OCI-LY3 (cell line): Measurements from ENCODE around the gene MYL5.

Experiments
- EZH2phosphoT487 ChIP-seq: fragments of 200-600 bp; shearing (Covaris generic); IDR thresholded peaks from 2 replicates; pipeline ENCODE4 v1.6.1; 2018; ENCODE audit warnings: antibody characterized with exemption, mixed run types, low read depth
- TF ChIP-seq, protein P1 (sequence below): fragments of 200-600, 300-600 bp; sonication (generic); IDR thresholded peaks from 2 replicates; pipeline ENCODE4 v1.5.1; 2014; ENCODE audit warnings: antibody characterized with exemption, low read length, low read depth

DNA sequence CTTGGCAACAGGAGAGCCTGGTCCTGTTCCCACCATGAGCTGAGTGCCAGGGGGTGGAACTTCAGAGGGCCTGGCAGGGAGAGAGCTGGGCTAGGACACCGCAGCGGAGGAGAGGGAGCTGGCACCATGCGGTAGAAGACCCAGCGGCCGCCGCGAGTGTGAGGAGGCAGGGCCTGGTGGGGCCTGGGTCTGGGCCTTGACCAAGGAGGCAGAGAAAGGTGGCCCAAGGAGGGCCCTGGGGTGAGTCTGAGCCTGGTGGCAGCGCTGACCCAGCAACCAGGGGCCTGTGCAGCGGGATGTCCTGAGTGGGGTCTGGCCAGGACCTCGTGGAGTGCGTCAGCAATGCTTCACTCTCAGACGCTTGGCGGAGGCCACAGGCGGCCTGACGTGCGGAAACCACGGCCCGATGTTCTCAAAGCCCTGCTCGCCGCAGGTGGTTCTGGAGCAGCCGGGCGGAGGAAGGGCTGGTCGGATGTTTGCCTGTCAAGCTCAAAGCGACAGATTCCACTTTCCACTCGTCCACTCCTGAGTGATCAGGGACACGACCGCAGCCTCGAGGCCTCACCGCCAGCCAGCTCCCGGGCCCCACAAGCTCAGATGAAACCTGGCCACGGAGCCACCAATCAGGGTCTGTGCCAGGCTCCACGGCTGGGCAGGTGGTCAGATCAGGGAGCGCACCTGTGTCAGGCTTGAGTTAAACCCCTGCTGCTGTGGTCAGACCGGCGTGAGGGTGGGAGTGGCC lies 21.1 kb upstream of the MYL5 start:
- TF ChIP-seq, protein P1, sequence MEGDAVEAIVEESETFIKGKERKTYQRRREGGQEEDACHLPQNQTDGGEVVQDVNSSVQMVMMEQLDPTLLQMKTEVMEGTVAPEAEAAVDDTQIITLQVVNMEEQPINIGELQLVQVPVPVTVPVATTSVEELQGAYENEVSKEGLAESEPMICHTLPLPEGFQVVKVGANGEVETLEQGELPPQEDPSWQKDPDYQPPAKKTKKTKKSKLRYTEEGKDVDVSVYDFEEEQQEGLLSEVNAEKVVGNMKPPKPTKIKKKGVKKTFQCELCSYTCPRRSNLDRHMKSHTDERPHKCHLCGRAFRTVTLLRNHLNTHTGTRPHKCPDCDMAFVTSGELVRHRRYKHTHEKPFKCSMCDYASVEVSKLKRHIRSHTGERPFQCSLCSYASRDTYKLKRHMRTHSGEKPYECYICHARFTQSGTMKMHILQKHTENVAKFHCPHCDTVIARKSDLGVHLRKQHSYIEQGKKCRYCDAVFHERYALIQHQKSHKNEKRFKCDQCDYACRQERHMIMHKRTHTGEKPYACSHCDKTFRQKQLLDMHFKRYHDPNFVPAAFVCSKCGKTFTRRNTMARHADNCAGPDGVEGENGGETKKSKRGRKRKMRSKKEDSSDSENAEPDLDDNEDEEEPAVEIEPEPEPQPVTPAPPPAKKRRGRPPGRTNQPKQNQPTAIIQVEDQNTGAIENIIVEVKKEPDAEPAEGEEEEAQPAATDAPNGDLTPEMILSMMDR, result no peak
- TF ChIP-seq EZH2phosphoT487, result no peak
